H1 (cell line): ENCODE results near the gene DLX2. TPM values are rescaled to one million over a fixed set of nuclear protein-coding genes. Genes with fewer than 3 reads are reported as not detected.

Experiments
- CTCF ChIA-PET: fragments of 300-600 bp; sonication (Branson Sonifier 250); formaldehyde crosslinking; loops from one replicate; lab custom pipeline; 2021; ENCODE audit not compliant: partially characterized antibody; lab: Charles Lee
- POLR2A ChIA-PET: fragments of 300-600 bp; sonication (Branson Sonifier 250); formaldehyde crosslinking; loops from one replicate; lab custom pipeline; 2021; ENCODE audit warnings: inconsistent platforms; ENCODE audit not compliant: partially characterized antibody; lab: Charles Lee
- DNase-seq, 2 experiments: peaks; one replicate each; pipeline versions ENCODE4 v3.0.0 to v3.0.0-alpha.2; 2010 to 2022; ENCODE audit warnings: low spot score in 2 of 2, low read depth in 1 of 2, mixed read lengths in 1 of 2
- FAIRE-seq: peaks from 2 replicates; lab custom pipeline; 2011; peaks lifted over from hg19 to GRCh38; lab: Jason Lieb, UNC
- H2AFZ ChIP-seq: 2 replicates; pipeline ENCODE4 v1.8.1; 2012; ENCODE audit warnings: low read length, inconsistent platforms
- H2AK5ac ChIP-seq: 2 replicates; pipeline ENCODE4 v1.6.1; 2013; ENCODE audit warnings: low read depth, low read length
- H2BK120ac ChIP-seq: replicated peaks from 2 replicates; pipeline ENCODE3; 2013; ENCODE audit warnings: low read depth, low read length, inconsistent platforms
- H2BK12ac ChIP-seq: 2 replicates; pipeline ENCODE4 v1.6.1; 2013; ENCODE audit warnings: low read depth, low read length
- H2BK15ac ChIP-seq: 2 replicates; pipeline ENCODE4 v1.6.1; 2013; ENCODE audit warnings: low read length
- H2BK20ac ChIP-seq: 2 replicates; pipeline ENCODE4 v1.6.1; 2013; ENCODE audit warnings: low read length
- H2BK5ac ChIP-seq: 2 replicates; pipeline ENCODE4 v1.6.1; 2013; ENCODE audit warnings: low read depth, low read length
- H3K14ac ChIP-seq: 2 replicates; pipeline ENCODE4 v1.6.1; 2013; ENCODE audit warnings: inconsistent platforms; ENCODE audit not compliant: insufficient read length
- H3K18ac ChIP-seq: 2 replicates; pipeline ENCODE4 v1.6.1; 2013; ENCODE audit warnings: low read length; ENCODE audit errors: extremely low read depth
- H3K23ac ChIP-seq: 2 replicates; pipeline ENCODE4 v1.6.1; 2013; ENCODE audit warnings: inconsistent platforms; ENCODE audit not compliant: insufficient read length
- H3K23me2 ChIP-seq: 2 replicates; pipeline ENCODE4 v1.6.1; 2013; ENCODE audit warnings: low read depth, low read length
- H3K27ac ChIP-seq: 2 replicates; pipeline ENCODE4 v1.6.1; 2011; ENCODE audit warnings: low read depth, low read length, inconsistent platforms
- H3K27me3 ChIP-seq, 4 experiments: replicated peaks in 1 of 4; 1 replicate in 1 of 4; 2 replicates in 3 of 4; pipeline versions ENCODE4 v1.6.1 to v1.8.1; 2011 to 2013; ENCODE audit warnings: low read length in 3 of 4, mild to moderate bottlenecking in 3 of 4, inconsistent platforms in 2 of 4, mixed read lengths in 2 of 4, moderate library complexity in 1 of 4; ENCODE audit not compliant: control insufficient read depth in 3 of 4, insufficient read depth in 3 of 4; ENCODE audit errors: extremely low read depth in 1 of 4
- H3K36me3 ChIP-seq, 4 experiments: 2 replicates each; pipeline versions ENCODE4 v1.6.1 to v1.8.1; 2011 to 2013; ENCODE audit warnings: mild to moderate bottlenecking in 4 of 4, low read length in 3 of 4, moderate library complexity in 2 of 4, control low read depth in 1 of 4, inconsistent platforms in 1 of 4; ENCODE audit not compliant: insufficient read depth in 4 of 4, control insufficient read depth in 2 of 4
- H3K4ac ChIP-seq: replicated peaks from 2 replicates; pipeline ENCODE3; 2013; ENCODE audit warnings: low read length, low read depth, mixed read lengths, inconsistent platforms; ENCODE audit not compliant: insufficient read length
- H3K4me1 ChIP-seq, 4 experiments: replicated peaks in 1 of 4; 1 replicate in 1 of 4; 2 replicates in 3 of 4; pipeline versions ENCODE4 v1.6.1 to v1.8.1; 2011 to 2013; ENCODE audit warnings: low read length in 3 of 4, inconsistent platforms in 2 of 4, mixed read lengths in 1 of 4; ENCODE audit not compliant: insufficient read depth in 4 of 4, control insufficient read depth in 3 of 4
- H3K4me2 ChIP-seq, 2 experiments: 2 replicates each; pipeline versions ENCODE4 v1.6.1 to v1.8.1; 2011 to 2013; ENCODE audit warnings: low read depth in 2 of 2, low read length in 2 of 2, control low read depth in 1 of 2, inconsistent platforms in 1 of 2, mild to moderate bottlenecking in 1 of 2; ENCODE audit not compliant: insufficient read depth in 1 of 2
- H3K4me3 ChIP-seq, 4 experiments: fragments of 200-600, 300-600 bp in 1 of 4; sonication (generic), shearing (Covaris generic), sonication (Bioruptor Twin) in 1 of 4; 2 replicates each; pipeline versions ENCODE4 v1.5.1 to v1.8.1; 2011 to 2016; ENCODE audit warnings: low read length in 4 of 4, low read depth in 3 of 4, control low read depth in 2 of 4, inconsistent platforms in 2 of 4, mild to moderate bottlenecking in 2 of 4, mixed read lengths in 1 of 4, moderate library complexity in 1 of 4; ENCODE audit not compliant: insufficient read depth in 2 of 4; ENCODE audit errors: extremely low read depth in 1 of 4
- H3K56ac ChIP-seq: replicated peaks from 2 replicates; pipeline ENCODE3; 2013; ENCODE audit warnings: low read depth, mild to moderate bottlenecking, mixed read lengths, low read length, inconsistent platforms; ENCODE audit not compliant: insufficient read length
- H3K79me1 ChIP-seq: 2 replicates; pipeline ENCODE4 v1.6.1; 2013; ENCODE audit warnings: low read depth, low read length, control low read depth
- H3K79me2 ChIP-seq, 2 experiments: 2 replicates each; pipeline versions ENCODE4 v1.6.1 to v1.8.1; 2012 to 2013; ENCODE audit warnings: low read length in 2 of 2, mild to moderate bottlenecking in 2 of 2, inconsistent platforms in 1 of 2; ENCODE audit not compliant: insufficient read depth in 2 of 2, control insufficient read depth in 1 of 2
- H3K9ac ChIP-seq, 4 experiments: replicated peaks in 1 of 4; 1 replicate in 1 of 4; 2 replicates in 3 of 4; pipeline versions ENCODE4 v1.6.1 to v1.8.1; 2011 to 2013; ENCODE audit warnings: low read depth in 3 of 4, low read length in 3 of 4, control low read depth in 2 of 4, mild to moderate bottlenecking in 2 of 4, moderate library complexity in 2 of 4, inconsistent platforms in 1 of 4; ENCODE audit errors: extremely low read depth in 1 of 4
- H3K9me3 ChIP-seq, 2 experiments: 2 replicates each; pipeline versions ENCODE4 v1.6.1 to v1.8.1; 2012 to 2013; ENCODE audit warnings: mild to moderate bottlenecking in 2 of 2, moderate library complexity in 2 of 2, control low read depth in 1 of 2, inconsistent platforms in 1 of 2, low read depth in 1 of 2, low read length in 1 of 2, mixed read lengths in 1 of 2; ENCODE audit not compliant: insufficient read depth in 2 of 2
- H4K20me1 ChIP-seq, 2 experiments: replicated peaks in 1 of 2; 2 replicates each; pipeline versions ENCODE3 to v1.8.1; 2011 to 2013; ENCODE audit warnings: inconsistent platforms in 2 of 2, low read length in 2 of 2, mild to moderate bottlenecking in 1 of 2; ENCODE audit not compliant: insufficient read depth in 2 of 2, control insufficient read depth in 1 of 2
- H4K5ac ChIP-seq: 2 replicates; pipeline ENCODE4 v1.6.1; 2013; ENCODE audit warnings: low read length, low read depth, mixed read lengths, inconsistent platforms; ENCODE audit not compliant: insufficient read length
- H4K8ac ChIP-seq: 2 replicates; pipeline ENCODE4 v1.8.0; 2013; ENCODE audit warnings: mild to moderate bottlenecking, moderate library complexity, low read length, inconsistent platforms; ENCODE audit not compliant: insufficient read depth; ENCODE audit errors: extremely low read depth
- H4K91ac ChIP-seq: replicated peaks from 2 replicates; pipeline ENCODE3; 2013; ENCODE audit warnings: low read length, mixed read lengths, inconsistent platforms; ENCODE audit not compliant: insufficient read length
- CHD2 ChIP-seq: IDR thresholded peaks from 2 replicates; pipeline ENCODE4 v1.6.1; 2012; ENCODE audit warnings: low read length, improper control_type of control experiment
- EGR1 ChIP-seq: IDR thresholded peaks from 2 replicates; pipeline ENCODE4 v1.6.1; 2011; ENCODE audit warnings: low read depth, low read length, borderline replicate concordance
- POLR2A ChIP-seq, 2 experiments: IDR thresholded peaks; 1 replicate in 1 of 2; 2 replicates in 1 of 2; pipeline ENCODE4 v1.6.1; 2011; ENCODE audit warnings: low read depth in 2 of 2, low read length in 2 of 2, mild to moderate bottlenecking in 2 of 2; ENCODE audit errors: control extremely low read depth in 1 of 2
- SP1 ChIP-seq: IDR thresholded peaks from 2 replicates; pipeline ENCODE4 v1.6.1; 2011; ENCODE audit warnings: low read depth, low read length
- WGBS, 2 experiments: shearing (Covaris generic) in 1 of 2; methylation state at CpG; one replicate each; pipeline versions ENCODE4 v1.1.6 to v1.1.7; 2013 to 2015; ENCODE audit warnings: low lambda C conversion rate in 2 of 2, mixed read lengths in 2 of 2, inconsistent platforms in 1 of 2, low coverage in 1 of 2, missing lambda C conversion rate in 1 of 2; ENCODE audit not compliant: insufficient replicate concordance in 2 of 2, insufficient coverage in 1 of 2, insufficient read length in 1 of 2; ENCODE audit errors: extremely low coverage in 1 of 2, missing lambda C conversion rate in 1 of 2; 5-methylcytosine and 5-hydroxymethylcytosine counted together
- polyA plus RNA-seq, 7 experiments: library from polyadenylated mRNA; depleted of rRNA in 3 of 7; stranded (reverse) in 5 of 7; unstranded in 2 of 7; fragments of >200 nt in 5 of 7; fragments of 200-250 nt in 2 of 7; gene quantifications; 1 replicate in 5 of 7; 2 replicates in 1 of 7; 4 replicates in 1 of 7; pipeline versions ENCODE4 v1.2.1 to v1.2.3, GENCODE V29; 2011 to 2013; ENCODE audit warnings: missing spikeins in 2 of 7, mixed read lengths in 2 of 7
- total RNA-seq: library from RNA; stranded (reverse); fragmentation: NEBNext Ultra II Directional; extraction: Animal tissue kit (Norgen Biotek cat#: 25700); gene quantifications from 2 replicates; pipeline ENCODE4 v1.2.1, GENCODE V29; 2021

Gene DLX2
- total and polyA plus RNA-seq, 2 of the 8 experiments (the other 6 are each of a cell fraction or from before 2014, with no cell fraction given), result 0.45 TPM; not detected in 1

- H4K5ac ChIP-seq, result no peak overlapping the region
- H2BK15ac ChIP-seq, result no peak overlapping the region
- no peaks in the 10 kb centered on the region for H4K20me1 ChIP-seq
- no peaks in the 10 kb centered on the region for H3K79me1 ChIP-seq
- H3K23me2 ChIP-seq, result no peaks in the 10 kb centered on the region
- H2BK5ac ChIP-seq, result no peak overlapping the region
- H3K4me2 ChIP-seq, result no peak overlapping the region
- H4K91ac ChIP-seq, result no peak overlapping the region
- peaks cover 0 to under 1% (median 0%) of the 10 kb centered on the region in 4 experiments; a peak in 2 of 7 replicates for H3K27me3 ChIP-seq
- no peak overlapping the region for H2BK20ac ChIP-seq
- H2AK5ac ChIP-seq, result no peak overlapping the region
- H3K4me1 ChIP-seq, result no peaks in the 10 kb centered on the region
- CTCF ChIA-PET, result interaction anchor here (1.4 kb wide), 1 partner anchor 31 kb away, joined by 3 read pairs; no protein-coding TSS in a partner anchor
- DNase-seq (no peak), FAIRE-seq (no peak)
- H3K36me3 ChIP-seq, result no peaks in the 10 kb centered on the region; a peak in 1 of 8 replicates
- H3K79me2 ChIP-seq, result no peaks in the 10 kb centered on the region
- H2AFZ ChIP-seq, result no peak overlapping the region
- H3K18ac ChIP-seq, result no peak overlapping the region
- H3K23ac ChIP-seq, result no peak overlapping the region
- no peak overlapping the region for H2BK12ac ChIP-seq
- H3K9ac ChIP-seq, result no peak overlapping the region
- no peak overlapping the region for H3K4me3 ChIP-seq
- no peaks in the 10 kb centered on the region for H3K9me3 ChIP-seq
- no peak overlapping the region for H4K8ac ChIP-seq
- H3K4ac ChIP-seq, result no peak overlapping the region
- 94% methylated on average over 2 of the region's 2 CpGs; no CpG with 5 or more reads in 1 of the 2 experiments for whole genome bisulfite sequencing, 2 experiments
- H3K14ac ChIP-seq, result no peak overlapping the region
- POLR2A ChIA-PET, result interaction anchor here (0.6 kb wide), 1 partner anchor 13 kb away, joined by 3 read pairs; the partner anchor contains the start of gene DLX1
- no peak overlapping the region for H3K27ac ChIP-seq
- no peak overlapping the region for H3K56ac ChIP-seq
- H2BK120ac ChIP-seq, result no peak overlapping the region
- no peak for TF ChIP-seq CHD2
- TF ChIP-seq POLR2A (IDR thresholded peaks at IDR 0.05; ENCODE audit: control extremely low read depth in 1 of 2, low read depth in 2 of 2, low read length in 2 of 2), result no peak
- no peak for TF ChIP-seq EGR1
- no peak for TF ChIP-seq SP1
Observed at GRCh38 chr2:172072706-172073105, 30.0 kb downstream of the DLX2 start.
